22Rv1 (cell line): ENCODE measurements around the gene KLHL7.

Experiments
- ZFX ChIP-seq: fragments of 450-650 bp; IDR thresholded peaks from 2 replicates; pipeline ENCODE4 v1.6.1; 2017; ENCODE audit warnings: antibody characterized with exemption, borderline replicate concordance
- TF ChIP-seq, protein P1 (sequence below): fragments of 450-650 bp; IDR thresholded peaks from 2 replicates; pipeline ENCODE4 v1.5.1; 2017; ENCODE audit warnings: mild to moderate bottlenecking

DNA sequence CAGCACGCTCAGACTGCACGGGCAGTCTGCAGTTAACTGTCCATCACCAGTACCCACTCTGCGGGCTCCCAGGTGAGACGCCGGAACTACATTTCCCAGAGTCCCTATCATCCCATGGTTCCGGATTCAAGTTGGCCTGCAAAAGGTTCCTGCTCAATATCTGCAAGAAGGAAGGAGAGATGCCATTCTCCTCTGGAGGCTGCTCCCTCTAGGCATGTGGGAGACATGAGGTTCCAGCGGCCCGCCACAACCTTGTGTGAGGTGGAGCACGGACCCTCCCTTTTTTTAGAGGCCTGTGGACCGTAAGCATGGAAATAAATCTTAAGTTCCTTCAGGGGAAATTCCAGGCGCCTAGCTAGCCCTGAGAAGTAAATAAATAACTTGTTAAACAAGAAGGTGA is 106.0 kb downstream of the KLHL7 start:
- TF ChIP-seq, protein P1, sequence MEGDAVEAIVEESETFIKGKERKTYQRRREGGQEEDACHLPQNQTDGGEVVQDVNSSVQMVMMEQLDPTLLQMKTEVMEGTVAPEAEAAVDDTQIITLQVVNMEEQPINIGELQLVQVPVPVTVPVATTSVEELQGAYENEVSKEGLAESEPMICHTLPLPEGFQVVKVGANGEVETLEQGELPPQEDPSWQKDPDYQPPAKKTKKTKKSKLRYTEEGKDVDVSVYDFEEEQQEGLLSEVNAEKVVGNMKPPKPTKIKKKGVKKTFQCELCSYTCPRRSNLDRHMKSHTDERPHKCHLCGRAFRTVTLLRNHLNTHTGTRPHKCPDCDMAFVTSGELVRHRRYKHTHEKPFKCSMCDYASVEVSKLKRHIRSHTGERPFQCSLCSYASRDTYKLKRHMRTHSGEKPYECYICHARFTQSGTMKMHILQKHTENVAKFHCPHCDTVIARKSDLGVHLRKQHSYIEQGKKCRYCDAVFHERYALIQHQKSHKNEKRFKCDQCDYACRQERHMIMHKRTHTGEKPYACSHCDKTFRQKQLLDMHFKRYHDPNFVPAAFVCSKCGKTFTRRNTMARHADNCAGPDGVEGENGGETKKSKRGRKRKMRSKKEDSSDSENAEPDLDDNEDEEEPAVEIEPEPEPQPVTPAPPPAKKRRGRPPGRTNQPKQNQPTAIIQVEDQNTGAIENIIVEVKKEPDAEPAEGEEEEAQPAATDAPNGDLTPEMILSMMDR: no peak
- no peak for TF ChIP-seq ZFX
